IPS-NIHi7 (cell line): ENCODE results near the gene CDC5L.
"Not testable (repeated sequence)": the region's sequence is repeated elsewhere in the genome, so short reads cannot be mapped to it uniquely, and the experiment has no call there.

Experiments used
- DNase-seq: peaks from one replicate; pipeline ENCODE4 v3.0.0; 2012; ENCODE audit warnings: mixed read lengths; ENCODE audit errors: extremely low spot score

CDC5L gene

GRCh38 chr6:44415449-44415848, 27.9 kb downstream of the CDC5L start:
- no peak for DNase-seq

GRCh38 chr6:44415873-44416502, 28.5 kb downstream of the CDC5L start:
- DNase-seq = no peak

- DNase-seq = no peak
Measured at GRCh38 chr6:44422531-44422930, 35.0 kb downstream of the CDC5L start.

GRCh38 chr6:44423306-44423705, 35.8 kb downstream of the CDC5L start:
- no peak for DNase-seq

- no peak for DNase-seq
Measured at GRCh38 chr6:44425951-44426350, 38.4 kb downstream of the CDC5L start.

- DNase-seq = no peak
Measured at GRCh38 chr6:44428682-44429081, 41.2 kb downstream of the CDC5L start.

GRCh38 chr6:44430326-44430725, 42.8 kb downstream of the CDC5L start:
- DNase-seq = no peak

GRCh38 chr6:44431118-44431725, 43.7 kb downstream of the CDC5L start:
- peak; percentile 58 for DNase-seq

- DNase-seq = no peak
Measured at GRCh38 chr6:44432227-44432626, 44.7 kb downstream of the CDC5L start.

GRCh38 chr6:44432726-44433125, 45.2 kb downstream of the CDC5L start:
- no peak for DNase-seq

- DNase-seq = no peak
Measured at GRCh38 chr6:44435500-44435899, 48.0 kb downstream of the CDC5L start.

- DNase-seq = no peak
Measured at GRCh38 chr6:44438827-44439226, 51.3 kb downstream of the CDC5L start.

GRCh38 chr6:44439270-44440045, 52.0 kb downstream of the CDC5L start:
- DNase-seq = no peak

GRCh38 chr6:44441091-44441855, 53.8 kb downstream of the CDC5L start:
- no peak for DNase-seq

GRCh38 chr6:44442236-44442635, 54.7 kb downstream of the CDC5L start:
- no peak for DNase-seq

GRCh38 chr6:44442833-44443444, 55.4 kb downstream of the CDC5L start:
- DNase-seq = no peak

GRCh38 chr6:44444853-44445252, 57.3 kb downstream of the CDC5L start:
- no peak for DNase-seq

GRCh38 chr6:44446626-44447300, 59.3 kb downstream of the CDC5L start:
- DNase-seq = no peak

GRCh38 chr6:44449181-44449580, 61.7 kb downstream of the CDC5L start:
- not testable (repeated sequence) for DNase-seq

- no peak for DNase-seq
Measured at GRCh38 chr6:44451803-44452695, 64.5 kb downstream of the CDC5L start.
